ENCODE results near the gene QPRT.

GRCh38 chr16:29742683-29743275 is 63.8 kb downstream of the QPRT start:
- TF ChIP-seq CTCF (conservative IDR thresholded peaks at IDR 0.05; ENCODE audit: low read depth in 2 of 2) (no peak), REST (IDR thresholded peaks at IDR 0.05; ENCODE audit: unreplicated experiment) (no peak), STAT1 (IDR thresholded peaks at IDR 0.05; ENCODE audit: unreplicated experiment) (no peak)

All from GM23338 (cell line).